GM21717 (cell line): ENCODE data around the gene KIAA1671.
"Not testable (repeated sequence)": the region's sequence is repeated elsewhere in the genome, so short reads cannot be mapped to it uniquely, and the experiment has no call there.

Experiments used
- ATAC-seq: cut with Tn5 transposase; IDR thresholded peaks from one replicate; pipeline ENCODE4 v1.9.1; 2021; ENCODE audit warnings: mild to moderate bottlenecking, moderate library complexity; ENCODE audit not compliant: unreplicated experiment

Gene KIAA1671

DNA sequence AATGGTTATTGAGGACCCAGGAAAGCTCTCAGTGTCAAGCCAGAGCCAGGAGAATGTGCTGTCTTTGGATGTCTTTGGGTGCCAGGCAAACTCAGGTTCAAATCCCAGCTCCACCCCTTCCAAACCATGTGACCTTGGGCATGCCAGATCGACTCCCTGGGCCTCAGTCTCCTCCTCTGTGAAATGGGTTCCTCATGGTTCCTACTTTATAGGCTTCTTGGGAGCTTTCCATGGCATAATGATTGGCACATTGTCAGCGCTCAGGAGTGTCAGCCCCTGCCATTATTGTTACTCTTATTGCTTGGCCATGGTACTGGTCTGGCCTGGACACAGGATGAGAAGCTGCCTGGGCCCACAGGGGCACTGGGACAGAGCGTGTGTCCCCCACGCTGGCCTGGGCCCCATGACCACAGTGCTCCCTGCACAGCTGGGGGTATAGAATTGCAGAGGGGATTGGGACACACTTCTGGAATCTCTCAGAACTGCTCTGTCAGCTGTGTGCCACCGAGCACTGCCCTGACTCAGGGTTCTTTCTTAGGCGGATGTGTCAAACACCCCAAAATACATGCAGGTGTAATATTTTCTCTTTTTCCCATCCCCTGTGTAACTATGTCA is 209.5 kb downstream of the KIAA1671 start:
- ATAC-seq: no peak

DNA sequence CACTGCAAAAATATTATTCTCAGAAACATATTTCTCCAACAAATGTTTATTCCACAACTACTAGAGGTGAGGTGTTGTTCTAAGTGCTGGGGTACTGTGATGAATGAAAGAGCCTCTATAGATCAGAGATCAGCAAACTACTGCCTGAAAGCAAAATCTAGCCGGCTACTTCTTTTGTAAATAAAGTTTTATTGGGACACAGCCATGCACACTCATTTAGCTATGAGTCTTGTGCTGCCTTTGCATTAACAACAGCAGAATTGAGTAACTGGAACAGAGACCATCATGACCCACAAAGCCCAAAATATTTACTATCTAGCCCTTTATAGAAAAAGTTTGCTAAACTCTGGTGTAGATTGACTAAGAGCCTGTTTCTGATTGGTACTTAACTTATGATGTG is 210.0 kb downstream of the KIAA1671 start:
- no peak for ATAC-seq

DNA sequence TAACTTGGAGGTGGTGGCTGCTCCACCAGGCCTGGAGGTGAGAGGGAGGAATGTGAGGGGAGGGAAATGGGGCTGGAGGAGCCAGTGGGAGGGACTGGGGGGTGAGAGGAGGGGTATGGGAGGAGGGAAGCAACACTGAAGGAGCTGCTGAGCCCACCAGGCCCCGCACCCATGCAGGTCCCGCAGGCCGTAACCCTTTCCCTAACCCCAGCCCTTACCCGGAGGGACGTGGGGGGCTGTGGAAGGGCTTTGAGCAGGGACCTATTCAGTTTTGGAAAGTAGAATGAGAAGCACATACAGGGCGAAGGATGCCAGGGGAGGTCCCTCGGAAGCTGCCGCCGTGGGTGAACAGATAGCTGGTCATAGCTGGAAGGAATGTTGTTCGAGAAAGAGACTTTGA is 213.3 kb downstream of the KIAA1671 start:
- ATAC-seq: no peak

DNA sequence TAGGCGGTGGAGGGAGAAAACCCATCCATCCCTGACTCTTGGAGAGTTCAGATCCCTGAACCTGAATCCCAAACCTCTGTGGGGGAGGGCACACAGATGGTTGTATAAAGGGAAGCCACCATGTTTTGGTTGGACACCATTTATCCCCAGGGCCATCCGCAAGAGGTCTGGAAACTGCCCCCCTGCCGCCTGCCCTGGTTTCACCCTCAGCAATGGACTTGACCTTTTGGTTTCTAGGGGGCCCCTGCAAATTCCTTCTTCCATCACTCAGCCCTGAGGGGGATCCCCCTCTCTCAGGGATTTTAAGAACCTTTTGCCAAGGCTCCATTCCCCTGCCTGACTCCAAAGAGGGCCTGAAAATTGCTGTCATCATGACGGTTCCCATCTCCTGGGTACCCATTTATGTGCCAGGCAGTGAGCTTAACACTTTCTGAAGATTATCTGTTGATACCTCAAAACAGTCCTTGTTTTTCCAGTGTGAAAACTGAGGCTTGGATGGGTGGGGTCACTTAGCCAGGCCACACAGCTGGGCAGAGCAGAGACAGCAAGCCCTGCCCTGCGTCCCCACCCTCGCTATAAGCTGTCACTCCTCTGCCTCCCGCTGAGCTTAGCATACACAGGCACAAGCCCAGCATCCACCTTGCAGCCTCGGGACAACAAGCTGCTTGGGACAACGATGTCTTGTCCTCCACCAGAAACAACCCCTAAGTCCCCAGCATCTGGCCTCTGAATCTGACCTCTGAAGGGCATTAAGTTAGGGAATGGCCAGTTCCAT is 213.9 kb downstream of the KIAA1671 start:
- no peak for ATAC-seq

DNA sequence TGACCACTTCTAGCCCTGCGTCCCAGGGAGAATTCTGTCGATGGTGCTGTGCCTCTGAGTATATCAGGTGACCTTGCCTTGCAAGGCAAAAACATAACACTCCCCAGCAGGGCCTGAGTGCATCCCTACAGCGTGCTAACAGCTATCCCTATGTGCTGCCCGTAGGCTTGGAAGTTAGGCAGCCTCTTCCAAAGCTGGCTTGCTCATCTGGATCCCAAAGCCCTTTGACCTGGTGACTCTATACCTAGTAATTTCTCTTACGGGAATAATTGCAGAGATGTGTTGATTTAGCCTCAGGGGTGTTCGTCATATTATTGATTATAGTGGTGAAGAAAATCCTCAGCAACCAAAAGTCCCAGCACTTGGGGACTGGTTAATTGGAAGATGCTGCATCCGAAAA is 214.6 kb downstream of the KIAA1671 start:
- no peak for ATAC-seq

DNA sequence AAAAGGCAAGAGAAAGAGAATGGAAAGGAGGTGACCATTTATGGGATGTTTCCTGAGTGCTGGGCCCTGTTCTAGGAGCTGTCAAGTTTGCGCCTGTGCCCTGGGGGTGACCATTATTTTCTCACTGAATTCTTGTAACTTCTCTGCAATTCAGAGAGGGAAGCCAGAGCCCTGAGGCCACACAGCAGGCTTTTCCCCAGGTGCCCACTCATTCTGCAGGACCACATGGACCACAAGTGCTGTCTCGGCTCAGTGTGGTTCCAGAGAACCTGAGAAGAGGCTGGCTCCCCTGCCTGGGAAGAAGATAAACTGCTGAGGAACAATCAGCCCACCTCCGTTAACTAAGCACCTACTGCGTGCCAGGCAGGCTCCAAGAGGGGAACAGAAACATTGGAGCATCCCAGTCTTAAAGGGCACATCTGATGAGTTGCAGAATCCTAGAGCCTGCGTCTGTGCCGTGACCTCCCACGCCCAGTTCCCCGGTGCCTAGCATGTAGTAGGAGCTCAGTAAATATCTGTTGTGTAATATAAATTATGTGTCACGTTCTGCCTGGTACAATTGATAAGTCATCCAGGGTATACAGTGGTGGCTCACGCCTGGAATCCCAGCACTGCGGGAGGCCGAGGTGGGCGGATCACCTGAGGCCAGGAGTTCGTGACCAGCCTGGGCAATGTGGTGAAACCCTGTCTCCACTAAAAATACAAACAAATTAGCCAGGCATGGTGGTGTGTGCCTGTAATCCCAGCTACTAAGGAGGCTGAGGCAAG is 215.5 kb downstream of the KIAA1671 start:
- ATAC-seq: no peak

DNA sequence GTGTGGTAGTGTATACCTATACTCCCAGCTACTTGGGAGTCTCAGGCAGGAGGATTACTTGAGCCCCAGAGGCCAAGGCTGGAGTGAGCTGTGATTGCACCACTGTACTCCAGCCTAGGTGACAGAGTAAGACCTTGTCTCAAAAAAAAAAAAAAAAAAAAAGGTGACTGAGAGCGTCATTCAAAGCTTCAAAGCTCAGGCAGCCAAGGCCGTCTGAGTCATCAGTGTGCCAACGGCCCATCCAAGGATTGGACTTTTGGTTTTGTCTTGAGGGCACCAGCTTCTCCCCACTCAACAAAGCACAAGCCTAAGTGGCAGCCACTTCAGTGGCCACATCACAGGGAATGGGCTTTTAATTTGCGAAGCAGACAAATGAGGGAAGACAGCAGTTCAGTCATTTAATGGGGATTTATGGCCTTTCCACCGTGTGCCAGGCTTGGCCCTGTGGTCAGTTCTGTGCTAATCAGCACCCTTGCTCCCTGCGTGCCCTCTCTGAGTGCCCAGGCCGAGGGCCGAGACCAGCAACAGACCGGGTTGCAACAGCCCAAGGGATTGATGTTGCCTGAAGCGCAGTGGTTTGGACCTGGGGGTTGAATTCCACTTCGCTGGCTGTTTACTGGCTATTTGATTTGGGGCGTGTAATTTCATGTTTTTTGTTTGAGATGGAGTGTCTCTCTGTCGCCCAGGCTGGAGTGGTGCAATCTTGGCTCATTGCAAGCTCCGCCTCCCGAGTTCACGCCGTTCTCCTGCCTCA is 216.9 kb downstream of the KIAA1671 start:
- ATAC-seq: no peak

DNA sequence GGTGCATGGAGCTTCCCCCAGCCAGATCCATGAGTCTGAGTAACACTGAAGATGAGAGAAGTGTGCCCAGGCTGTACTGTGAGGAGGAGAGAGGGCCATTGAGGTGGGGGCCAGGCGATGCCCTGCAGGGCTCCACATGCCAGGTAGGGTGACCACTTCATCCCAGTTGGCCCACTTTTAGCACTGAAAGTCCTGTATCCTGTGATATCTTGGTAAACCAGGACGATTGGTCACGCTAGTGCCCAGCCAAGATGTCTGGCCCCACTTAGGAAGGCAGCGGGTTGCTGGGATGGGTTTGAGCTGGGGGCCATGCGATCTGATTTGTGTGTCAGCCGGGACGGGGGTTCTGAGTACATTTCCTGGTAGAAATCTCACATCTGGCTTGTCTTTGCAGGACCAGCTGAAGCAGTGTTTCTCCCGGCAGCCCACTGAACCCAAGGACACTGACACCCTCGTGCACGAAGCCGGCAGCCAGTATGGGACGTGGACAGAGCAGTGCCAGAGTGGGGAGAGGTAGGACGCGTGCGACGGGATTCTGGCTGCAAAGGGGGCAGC is 218.0 kb downstream of the KIAA1671 start:
- ATAC-seq: no peak

DNA sequence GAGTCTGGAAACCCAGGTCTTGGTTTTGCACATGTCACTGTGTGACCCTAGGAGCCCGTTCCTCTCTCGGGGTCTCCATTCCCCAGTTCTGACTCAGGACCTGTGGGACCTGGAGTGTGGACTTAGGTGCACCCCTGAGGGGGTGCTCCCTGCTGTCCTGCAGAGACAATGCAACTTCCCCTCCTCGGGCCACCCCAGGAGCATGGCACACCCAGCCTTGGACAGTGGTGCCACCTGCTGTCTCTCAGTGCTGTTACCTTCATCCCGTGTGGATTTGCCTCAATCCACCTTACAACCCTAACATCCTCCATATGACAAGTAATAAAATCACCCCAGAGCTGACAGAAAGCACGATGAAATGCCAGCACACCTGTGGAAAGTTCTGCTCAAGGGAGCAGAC is 219.6 kb downstream of the KIAA1671 start:
- ATAC-seq: no peak

DNA sequence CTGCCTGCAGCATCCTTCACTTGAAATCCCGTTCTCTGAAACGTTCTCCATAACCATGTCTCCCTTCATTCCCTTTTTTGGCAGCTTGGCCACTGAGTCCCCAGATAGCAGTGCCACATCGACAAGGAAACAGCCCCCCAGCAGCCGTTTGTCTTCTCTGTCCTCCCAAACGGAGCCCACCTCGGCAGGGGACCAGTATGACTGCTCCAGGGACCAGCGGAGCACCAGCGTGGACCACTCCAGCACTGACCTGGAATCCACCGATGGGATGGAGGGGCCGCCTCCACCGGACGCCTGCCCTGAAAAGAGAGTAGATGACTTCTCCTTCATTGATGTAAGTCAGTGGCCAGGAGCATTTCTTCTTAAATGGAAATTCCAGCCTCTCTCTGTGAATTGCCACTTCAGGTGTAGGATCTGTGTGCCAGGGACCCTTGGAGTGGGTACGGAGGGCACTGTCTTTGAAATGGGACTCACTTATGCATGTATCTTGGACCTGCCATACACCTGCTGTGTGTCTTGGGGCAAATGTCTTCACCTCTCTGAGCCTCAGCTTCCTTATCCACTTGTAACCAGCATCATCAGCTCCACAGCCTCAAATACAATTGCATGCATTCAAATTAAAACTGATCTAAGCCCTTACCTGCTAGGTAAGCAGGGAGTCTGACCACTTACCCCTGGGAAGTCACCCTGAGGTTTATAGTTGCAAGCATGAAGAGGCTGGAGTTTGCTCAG is 221.8 kb downstream of the KIAA1671 start:
- ATAC-seq: no peak

DNA sequence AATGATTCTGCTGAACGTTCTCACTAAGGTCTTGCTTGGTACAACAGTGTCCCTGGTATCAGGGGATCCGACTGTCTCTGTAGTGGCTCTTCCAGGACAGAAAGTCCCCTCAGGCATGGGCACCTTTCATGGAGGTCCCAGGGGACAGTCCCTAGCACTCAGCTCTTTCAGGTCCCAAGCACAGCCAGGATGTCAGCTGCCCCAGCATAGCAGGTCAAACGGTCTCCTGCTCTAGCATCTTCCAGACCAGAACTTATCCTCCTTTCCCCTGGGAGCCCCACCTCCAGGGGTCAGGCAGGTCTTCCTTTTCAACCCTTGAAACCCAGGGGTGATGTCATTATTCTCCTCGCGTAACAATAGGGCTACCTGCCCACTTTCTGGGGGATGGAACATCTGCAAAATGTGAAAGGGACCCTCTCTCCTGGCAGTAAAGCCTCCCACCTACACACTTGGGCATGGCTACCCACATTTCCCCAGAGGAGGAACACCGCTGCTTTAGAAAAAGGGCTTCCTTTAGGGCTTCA is 222.4 kb downstream of the KIAA1671 start:
- no peak for ATAC-seq

DNA sequence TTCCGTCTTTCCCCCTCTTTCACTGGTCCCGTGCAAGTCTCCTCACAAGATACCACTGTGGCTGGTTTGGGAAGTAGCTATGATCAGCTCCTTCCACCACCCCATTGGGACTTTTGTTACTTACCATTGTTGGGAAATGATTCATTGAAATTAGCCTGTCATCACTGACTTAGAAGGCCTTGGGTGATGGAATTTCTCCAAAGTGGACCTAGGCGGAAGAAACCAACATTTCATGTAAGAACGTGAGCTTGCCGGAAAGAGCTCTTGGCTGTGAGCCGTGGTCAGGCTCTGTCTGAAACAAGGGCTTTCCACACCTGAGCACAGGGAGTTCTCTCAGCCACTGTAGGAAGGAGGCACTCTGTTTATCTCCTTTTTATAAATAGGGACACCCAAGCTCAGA is 223.7 kb downstream of the KIAA1671 start:
- ATAC-seq: no peak

DNA sequence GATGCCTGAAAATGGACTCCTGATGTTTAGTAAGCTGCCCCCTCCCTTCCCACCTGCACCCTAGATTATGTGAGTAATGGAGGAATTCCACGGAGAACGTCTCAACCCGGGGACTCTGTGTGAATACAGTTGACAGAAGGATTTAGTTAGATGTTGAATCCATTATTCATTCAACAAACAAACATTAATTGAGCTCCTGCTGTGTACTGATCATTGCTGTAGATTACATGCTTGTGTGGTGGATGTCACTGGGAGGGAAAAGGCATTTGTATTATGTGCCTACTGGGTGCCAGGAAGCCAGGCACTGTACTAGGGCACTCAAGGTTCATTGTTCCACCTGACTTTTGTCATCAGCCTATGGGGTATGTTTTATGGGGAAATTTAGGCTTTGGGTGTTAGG is 224.3 kb downstream of the KIAA1671 start:
- ATAC-seq: no peak

DNA sequence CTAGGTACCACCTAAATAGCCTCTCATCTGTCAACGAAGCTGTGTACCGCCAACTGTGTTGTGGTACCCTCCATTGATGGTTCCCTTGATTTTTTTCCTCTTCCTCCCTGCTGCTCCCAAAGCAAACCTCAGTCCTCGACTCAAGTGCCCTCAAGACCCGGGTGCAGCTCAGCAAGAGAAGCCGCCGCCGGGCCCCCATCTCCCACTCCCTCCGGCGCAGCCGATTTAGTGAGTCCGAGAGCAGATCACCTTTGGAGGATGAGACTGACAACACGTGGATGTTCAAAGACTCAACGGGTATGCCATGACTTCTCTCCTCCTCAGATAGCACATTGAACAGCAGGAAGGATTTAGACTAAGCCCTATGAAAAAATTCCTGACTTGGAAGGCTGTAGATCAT is 224.7 kb downstream of the KIAA1671 start:
- no peak for ATAC-seq

DNA sequence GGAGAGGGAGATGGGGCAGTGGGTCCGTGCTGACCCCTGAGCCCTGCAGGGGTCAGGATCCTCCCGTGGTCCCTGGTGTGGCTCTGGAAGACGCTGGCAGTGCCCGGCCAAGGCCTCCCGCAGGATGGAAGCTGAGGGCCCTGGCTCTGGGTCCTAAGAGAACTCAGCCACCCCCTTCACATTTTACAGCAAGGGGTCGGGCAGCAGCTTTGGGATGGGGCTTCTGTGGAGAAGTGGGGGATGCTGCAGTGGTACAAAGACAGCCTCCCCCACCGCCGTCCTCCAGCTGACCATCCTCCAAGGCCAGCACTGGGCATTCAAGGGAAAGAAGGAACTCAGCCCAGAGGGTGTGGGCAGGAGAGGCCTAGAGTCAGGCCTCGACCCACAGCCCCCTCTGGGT is 225.4 kb downstream of the KIAA1671 start:
- ATAC-seq: no peak

DNA sequence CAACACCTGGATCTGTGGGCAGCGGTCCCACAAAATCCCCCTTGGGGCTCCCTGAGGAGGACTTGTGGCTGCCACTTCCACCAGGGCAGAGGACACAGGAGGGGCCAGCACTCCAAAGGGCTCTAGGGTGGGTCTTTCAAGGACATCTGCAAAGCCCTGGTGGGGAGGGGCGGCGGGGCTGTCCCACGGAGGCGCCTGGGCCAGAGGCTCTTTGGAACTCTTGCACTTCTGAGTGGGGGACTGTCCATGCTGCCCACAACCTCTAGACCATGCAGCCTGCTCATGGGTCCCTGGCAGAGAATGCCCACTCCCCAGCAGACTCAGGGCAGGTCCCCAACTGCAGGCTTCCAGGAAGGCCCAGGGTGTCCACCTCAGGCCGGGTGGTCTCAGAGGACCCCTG is 225.8 kb downstream of the KIAA1671 start:
- ATAC-seq: not testable (repeated sequence)

DNA sequence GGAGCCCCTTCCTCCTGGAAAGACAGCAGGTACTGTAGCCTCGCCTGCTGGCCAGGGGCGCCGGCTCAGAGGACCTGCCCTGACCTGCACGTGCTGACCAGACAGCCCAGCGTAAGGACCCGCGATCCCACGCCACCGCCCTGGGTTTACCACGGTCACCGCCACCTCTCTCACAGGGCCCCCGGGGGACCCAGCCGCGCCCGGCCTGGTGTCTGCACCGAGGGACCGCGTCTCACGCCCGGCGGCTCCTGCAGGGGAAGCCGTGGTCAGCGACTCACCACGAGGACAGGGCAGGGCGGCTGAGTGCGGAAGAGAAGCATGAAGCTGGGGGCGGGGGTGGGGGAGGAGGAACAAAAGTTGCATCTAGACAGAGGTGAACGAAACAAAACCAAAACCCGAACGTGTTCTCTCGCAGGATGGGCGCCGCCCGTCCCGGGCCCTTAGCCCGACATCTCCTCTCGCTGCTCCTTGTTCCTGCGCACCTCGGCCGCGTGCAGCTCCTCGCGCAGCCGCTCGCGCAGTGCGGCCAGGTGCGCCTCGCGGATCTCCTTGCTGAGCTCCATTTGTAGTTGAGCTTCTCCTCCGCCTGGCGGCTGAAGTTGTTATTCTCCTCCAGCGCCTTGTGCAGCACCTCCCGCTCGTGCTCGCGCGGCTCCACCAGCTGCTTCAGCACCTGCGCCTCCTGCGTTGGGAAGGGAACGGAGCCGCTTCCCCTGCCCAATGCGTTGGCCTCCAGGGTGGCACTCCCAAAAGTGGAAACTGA is 226.5 kb downstream of the KIAA1671 start:
- not testable (repeated sequence) for ATAC-seq

DNA sequence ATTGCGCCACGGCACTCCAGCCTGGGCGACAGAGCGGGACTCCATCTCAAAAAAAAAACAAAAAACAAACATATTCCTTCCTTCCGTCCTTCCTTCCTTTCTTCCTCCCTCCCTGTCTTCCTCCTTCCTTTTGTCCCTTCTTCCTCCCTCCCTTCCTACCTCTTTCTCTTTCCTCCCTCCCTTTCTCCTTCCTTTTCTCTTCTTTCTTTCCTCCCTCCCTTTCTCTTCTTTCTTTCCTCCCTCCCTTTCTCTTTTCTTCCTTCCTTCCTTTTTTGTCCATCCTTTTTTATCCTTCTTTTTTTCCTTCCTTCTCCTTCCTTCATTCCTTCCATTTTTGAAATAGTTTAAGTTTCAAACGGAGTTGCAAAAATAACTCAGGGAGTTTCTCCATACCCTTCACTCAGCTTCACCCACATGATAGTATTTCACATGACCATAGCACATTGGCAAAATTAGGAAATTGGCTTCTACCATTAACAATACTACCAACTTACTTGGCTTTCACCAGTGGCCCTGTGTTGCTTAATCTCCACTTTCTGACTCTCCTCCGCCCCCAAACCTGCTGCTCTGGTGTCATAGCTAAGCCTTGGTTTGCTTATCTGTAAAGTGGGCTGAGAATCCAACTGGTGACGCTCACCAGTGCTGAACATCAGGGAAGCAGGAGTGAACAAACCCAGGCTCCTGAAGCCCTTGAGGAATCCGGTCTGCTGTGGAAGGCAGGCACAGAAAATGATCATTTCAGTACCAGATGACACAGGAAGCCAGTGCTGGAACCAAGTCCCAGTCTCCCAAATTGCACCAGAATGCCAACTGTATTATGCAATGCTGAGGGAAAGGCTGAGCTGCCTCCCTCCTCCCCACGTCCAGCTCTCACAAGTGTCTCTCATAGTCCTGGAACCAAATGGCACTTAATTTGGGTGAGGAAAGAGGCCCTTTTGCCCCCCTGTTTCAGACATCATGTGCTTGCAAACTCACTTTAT is 229.9 kb downstream of the KIAA1671 start:
- no peak for ATAC-seq
